Umbilical cord (tissue), 2 donors: ENCODE measurements around the gene CDH11. TPM values are rescaled to one million over a fixed set of nuclear protein-coding genes. Genes with fewer than 3 reads are reported as not detected.

Experiments
- DNase-seq: peaks from one replicate; pipeline ENCODE4 v3.0.0-alpha.2; 2015; ENCODE audit warnings: low spot score
- total RNA-seq: library from RNA; depleted of rRNA; stranded (reverse); fragments of >200 nt; gene quantifications from one replicate; pipeline ENCODE4 v1.2.3, GENCODE V29; 2014; ENCODE audit warnings: low replicate concordance; ENCODE audit not compliant: insufficient read depth

CDH11 gene, protein sequence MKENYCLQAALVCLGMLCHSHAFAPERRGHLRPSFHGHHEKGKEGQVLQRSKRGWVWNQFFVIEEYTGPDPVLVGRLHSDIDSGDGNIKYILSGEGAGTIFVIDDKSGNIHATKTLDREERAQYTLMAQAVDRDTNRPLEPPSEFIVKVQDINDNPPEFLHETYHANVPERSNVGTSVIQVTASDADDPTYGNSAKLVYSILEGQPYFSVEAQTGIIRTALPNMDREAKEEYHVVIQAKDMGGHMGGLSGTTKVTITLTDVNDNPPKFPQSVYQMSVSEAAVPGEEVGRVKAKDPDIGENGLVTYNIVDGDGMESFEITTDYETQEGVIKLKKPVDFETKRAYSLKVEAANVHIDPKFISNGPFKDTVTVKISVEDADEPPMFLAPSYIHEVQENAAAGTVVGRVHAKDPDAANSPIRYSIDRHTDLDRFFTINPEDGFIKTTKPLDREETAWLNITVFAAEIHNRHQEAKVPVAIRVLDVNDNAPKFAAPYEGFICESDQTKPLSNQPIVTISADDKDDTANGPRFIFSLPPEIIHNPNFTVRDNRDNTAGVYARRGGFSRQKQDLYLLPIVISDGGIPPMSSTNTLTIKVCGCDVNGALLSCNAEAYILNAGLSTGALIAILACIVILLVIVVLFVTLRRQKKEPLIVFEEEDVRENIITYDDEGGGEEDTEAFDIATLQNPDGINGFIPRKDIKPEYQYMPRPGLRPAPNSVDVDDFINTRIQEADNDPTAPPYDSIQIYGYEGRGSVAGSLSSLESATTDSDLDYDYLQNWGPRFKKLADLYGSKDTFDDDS
- total RNA-seq: 419 TPM

DNA sequence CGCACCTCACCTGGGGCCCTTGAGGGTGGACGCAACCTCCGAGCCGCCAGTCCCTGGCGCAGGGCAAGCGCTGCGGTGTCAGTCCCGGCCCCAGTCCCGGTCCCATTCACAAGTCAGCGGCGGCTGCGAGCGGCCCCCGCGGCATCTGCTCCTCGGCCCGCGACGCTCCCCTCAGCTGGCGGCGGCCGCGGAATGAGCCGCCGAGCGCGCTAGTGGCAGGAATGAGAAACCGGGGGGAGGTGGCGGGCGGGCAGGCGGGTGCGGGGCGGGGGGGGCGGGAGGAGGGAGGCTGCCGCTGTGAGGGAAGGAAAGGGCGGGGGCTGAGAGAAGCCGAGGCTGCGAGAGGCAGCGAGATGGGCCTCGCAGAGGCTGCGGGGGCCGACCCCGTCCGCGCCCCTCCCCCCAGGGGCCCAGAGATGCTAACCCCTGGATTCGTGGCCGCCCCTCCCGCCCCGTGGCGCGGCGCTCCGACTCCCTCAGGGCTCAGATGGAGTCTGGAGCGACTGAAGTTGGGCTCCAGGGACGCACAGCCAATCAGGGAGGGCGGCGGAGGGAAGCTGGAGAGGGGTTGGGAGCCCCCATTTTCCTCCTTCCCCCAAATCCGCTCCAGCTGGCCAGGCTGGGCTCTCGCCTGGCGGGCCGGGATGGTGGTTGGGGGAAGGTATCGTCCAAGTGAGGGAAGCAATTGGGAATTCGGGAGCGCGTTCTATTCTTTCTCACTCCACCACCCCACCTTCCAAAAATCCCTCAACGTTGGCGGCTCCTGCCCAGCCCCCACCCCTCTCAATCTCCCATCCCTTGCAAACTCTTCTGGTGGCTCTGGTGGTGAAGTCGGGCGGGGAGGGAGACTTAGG is at the start of gene CDH11:
Gene CDH11, minus strand, starts transcription at position 194 of the 854 bp plus-strand sequence. CDS start 117,194 bp downstream, outside the sequence.
- peak; percentile 95 for DNase-seq

DNA sequence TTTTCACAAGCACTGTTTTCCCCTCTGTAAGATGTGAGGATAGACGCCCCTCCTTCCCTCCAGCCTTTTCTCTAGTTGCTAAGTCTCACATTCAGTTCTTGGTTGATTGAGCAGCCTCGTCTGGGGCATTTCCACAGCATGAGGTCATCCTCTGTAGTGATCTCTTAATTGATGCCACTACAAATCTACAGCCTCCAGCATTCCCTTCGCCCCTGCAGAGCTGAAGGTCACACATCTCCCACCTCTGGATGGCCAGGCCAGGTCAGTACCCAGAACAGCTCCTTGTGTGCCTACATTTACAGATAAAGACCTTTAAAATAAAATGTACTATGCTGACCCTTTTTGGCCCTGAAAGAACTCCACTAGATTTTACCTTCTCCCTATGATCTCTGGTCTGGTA is 32.5 kb upstream of the CDH11 start:
- no peak for DNase-seq

DNA sequence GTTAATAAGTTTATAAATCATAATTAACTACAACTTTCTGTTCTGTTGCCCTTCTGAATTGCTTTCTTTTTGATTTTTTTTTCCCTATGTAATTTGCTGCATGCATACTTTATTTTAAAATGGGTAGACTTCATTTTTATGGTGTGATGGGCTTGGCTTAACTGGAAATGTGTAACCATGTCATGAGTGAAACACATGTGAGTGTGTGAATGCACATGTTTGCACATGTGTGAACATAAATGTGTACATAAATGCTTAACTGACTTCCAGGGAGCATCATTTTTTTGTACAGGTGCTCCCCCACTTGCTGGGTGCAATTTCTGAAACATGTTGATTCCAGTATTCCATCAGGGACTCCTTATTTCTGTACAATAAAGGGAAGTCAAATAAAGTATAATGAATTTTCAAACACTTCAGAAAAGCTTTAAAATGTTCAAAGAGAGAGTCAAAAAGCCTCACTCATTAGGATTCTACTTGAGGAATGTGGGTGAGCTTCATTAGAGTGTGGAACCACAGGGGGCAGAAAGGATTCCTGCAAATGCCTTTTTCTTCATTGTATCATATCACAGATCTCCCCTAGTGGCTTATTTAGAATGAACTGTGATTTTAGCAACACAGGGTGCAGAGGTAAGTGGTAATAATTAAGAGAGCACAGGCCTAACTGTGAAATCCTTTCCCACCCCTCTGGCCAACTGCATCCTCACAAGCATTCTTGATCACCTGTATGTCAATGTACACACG is 31.7 kb upstream of the CDH11 start:
- no peak for DNase-seq

DNA sequence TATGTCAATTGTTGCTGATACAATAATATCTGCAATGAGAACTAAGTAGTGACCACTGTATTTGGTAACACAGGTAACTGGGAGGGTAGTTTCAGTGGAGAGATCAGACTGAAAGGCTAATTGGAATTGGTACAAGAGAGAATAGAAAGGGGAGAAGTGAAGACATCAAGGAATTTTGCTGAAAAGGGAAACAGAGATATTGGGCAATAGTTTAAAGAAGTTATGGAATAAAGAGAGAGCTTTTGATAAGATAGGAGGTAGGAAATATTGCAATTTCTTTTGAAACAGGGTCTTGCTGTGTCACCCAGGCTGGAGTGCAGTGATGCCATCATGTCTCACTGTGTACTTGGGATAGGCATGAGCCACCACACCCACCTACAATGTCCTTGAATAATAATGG is 26.9 kb upstream of the CDH11 start:
- no peak for DNase-seq

DNA sequence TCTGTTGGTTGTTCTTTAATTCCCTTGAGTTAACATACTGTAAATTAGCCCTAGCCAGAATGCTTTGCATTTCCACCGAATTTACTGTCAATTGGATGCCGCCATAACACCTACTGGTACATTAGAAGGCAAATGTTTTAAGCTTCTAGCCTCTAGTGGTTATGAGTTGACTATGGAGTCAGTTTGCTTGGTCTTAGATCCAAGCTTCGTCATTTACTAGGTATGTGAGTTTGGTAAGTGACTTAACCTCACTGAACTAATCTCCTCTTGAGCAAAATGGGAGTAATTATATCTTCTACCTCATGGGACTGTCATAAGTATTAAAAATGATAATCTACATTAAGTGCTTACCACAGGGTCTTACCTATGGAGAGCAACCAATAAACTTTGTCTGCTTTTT is 20.4 kb upstream of the CDH11 start:
- DNase-seq: no peak

DNA sequence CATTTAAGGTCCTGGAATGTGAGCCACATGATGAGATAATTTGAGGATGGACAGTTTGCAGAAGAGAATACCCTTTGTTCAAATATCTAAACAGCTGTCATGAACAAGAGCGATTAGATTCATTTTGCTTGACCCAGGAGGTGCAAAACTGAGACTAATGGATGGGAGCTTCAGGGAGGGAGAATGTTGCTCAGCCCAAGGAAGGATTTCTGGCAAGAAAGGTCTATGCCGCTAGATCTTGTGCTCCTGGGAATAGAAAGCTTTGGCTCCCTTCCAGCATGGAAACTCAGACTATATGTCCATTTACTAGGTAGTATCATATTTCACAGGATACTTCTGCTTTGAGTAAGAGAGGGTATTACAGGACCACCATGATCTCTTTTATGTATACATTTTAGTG is 14.8 kb upstream of the CDH11 start:
- DNase-seq: no peak

DNA sequence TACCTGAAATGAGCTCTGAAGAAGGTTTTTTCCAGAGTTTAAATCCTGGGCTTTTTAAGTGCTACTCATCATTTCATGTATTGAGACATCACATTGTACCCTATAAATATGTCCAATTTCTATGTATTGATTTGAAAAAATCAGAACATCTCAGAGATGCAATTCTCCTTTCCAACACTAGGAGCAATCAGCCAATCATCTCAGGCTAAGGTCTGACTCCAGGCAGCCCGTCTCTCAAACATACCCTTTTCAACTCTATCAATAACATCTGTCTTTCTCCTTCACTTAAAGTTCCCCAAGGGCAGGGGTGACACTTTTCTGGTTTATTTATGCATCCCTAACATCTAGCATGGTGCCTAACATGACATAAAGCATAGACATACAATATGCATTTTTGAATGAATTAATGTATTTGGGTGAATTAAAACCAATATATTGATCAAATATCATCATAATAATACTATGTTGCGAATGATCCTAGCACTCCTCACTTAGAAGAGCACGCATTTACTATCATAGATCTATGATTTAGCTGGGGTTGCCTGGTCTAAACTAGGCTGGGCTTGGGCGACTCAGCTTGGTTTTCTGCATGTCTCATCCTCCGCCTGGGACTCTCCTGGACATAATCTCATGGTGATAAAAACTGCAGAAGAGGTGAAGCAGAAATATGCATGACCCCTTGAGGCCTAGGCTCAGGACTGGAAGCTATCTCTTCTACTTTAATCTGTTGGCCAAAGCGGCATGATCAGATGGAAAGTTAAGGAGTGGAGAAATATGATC is 5.2 kb upstream of the CDH11 start:
- DNase-seq: no peak

DNA sequence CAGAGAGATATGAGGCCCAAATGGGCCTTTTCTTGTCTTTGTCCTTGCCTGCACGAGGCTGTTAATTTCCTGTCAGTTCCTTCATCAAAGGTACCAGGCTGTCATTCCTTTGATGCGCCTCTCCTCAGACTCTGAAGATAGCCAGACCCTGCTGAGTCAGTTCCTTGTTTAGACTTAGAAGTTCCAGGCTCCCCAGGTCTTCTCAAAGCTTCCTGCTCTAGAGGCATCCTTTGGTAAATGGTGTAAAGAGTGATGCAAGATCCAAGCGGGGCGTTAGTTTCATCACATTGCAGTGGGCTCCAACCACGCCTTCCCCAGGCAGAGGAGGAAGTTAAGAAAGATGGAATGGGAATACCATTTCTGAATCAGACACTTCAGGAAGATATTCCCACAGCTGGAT is 4.0 kb upstream of the CDH11 start:
- DNase-seq: peak; percentile 75

DNA sequence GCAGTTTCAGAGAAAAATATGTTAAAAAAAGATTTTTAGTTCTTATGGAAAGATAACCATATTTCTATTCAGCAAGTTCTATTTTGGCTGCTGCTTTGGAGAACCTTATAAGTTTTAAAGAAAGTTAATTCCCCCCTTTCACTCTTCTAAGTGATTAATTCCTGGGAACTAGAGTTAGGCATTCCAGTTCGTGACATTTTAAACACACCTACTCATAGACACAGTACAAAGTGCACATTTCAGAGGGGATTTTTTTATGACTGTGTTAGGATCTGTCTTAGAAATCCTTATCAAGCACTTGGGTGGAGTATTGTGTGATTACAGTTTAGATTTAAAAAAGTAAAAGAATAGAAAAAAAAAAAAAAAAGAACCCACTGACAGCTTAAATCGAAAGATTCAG is 3.5 kb upstream of the CDH11 start:
- peak; percentile 59 for DNase-seq

DNA sequence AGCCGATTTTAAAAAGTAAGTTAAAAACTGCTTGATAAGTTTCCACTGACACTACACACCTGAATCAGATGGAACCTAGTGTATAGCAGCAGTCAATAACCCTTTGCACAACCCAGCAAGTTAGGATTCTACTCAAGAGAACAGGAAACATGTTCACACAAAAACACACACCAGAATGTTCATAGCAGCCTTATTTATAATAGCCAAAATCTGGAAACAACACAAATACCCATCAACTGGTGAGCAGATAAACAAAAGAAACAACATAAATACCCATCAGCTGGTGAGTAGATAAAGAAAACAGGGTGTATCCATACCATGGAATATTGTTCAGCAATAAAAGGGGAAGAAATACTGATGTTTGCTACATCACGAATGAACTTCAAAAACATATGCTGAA is 2.7 kb upstream of the CDH11 start:
- DNase-seq: peak; percentile 43

DNA sequence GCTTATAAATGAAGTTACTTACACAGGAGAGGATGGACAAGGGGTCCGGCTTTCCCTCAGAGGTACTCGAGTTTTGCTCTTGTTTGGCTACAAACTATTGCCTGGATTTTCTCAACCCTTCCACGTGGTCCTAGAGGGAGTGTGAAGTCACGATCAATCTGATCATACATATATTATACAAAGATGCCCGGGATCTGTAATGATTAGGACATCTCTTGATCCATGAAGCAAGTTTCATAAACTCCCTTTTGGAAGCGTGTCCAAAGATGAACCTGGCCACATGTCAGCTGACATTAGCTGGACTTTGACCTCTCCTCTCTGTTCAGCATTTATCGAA is 2.3 kb upstream of the CDH11 start:
- DNase-seq: peak; percentile 44

DNA sequence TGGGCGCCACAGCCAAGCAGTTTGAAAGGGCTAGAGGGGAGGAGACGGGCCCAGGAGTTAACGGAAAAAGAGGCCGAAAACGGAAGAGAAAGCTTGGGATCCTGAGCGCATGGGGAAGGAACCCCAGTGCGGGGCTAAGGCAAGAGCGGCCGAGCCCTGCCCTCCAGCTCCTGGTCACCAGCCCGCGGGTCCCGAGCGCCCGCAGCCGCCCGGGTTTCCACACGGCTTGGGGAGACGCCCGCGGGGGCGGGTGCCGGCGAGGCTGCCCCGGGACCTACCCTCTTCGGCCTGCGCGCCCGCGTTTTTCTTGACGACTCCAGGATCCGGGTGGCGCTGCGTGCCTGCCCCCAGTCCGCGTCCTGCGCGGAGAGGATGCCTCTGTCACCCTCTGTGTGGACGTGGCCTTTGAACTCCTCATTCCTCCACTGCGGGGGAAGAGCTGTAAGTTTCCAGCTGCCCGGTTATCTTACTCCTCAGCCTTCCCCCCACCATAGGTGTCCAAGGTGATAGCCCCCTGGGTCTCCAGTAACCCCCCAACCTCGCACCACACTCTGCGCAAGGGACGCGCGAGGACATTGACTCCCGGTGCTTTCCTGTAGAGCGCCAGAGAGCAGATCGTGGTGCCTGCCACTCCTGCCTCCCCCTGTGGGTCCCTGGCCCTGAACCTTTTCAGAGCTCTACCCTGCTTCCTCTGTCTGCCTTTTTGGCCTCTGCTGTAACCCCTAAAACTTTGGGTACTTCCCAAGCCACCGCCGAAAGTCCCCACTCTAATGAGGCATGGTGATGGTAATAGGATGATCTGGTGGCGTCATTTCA is 1.7 kb upstream of the CDH11 start:
- peak; percentile 51 for DNase-seq

DNA sequence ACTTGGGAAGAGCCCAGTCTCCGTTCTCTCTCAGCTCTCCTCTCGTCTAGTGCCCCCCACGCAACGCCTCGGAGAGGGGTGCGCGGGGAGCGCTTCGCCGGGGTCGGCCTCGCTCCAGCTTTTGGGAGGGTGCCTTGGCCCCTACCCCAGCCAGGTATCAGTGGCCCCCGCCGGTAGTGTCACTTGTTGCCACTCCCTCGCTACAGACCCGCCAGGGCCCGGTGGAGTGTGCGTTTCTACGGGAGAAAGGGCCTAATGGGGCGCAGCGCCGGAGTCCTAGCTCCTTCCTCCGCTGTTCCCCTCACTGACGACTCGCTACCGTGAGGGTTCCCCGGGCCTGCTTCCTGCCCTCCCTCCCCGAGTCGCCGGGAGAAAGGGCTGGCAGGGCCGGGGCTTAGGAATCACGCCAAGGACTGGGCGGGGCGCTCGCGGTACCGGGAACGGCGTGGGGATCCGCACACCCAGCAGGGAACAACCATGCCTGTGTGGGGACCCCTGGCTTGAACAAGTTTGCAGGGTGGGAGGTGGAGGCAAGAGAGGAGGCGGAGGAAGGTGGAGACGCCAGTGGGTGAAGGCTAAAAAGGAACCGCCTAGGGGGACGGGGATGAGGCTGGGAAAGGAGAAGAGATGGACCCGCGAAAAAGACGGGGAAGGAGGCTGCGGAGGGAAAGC is 997 bp upstream of the CDH11 start:
- peak; percentile 93 for DNase-seq

DNA sequence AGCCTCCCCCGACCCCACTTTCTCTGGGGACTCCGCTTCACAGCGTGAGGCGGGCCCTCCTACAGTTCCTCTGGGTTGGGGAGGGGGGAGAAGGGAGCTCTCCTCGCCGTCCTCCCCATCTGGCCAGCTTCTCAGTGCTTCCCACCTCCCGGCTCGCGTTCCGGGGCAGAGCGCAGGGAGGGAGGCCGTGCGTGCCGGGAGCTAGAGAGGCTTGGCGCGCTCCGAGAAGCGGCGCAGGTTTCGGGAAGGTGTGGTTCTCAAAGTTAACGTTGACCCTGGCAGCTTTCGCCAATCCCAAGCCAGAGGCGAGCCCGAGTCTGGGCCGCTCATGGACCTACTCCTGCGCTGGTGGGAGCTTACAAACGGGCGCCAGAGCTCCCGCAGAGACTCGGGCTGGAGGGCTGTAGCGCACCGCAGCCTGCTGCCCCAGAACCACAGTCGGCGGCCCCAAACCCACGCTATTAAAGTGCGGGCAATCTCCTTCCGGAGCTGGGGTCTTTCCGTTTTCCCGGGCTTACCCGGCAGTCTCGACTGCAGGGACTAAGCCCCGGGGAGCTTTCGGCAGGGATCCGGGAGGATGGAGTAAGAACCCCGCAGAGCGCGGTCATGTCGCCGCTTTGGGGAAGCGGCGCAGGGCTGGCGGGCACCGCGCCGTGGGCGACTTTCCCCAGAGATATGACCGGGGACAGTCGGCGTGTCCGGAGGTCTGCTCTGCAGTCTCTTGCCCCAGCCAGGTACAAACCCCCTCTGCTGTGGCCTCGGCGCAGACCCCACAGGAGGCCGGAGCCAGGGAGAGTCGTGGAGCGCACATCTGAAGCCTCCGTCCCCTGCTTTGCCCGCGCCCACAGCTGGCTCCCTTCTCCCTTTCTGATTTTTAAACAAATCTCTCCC is 787 bp downstream of the CDH11 start:
- peak; percentile 39 for DNase-seq

DNA sequence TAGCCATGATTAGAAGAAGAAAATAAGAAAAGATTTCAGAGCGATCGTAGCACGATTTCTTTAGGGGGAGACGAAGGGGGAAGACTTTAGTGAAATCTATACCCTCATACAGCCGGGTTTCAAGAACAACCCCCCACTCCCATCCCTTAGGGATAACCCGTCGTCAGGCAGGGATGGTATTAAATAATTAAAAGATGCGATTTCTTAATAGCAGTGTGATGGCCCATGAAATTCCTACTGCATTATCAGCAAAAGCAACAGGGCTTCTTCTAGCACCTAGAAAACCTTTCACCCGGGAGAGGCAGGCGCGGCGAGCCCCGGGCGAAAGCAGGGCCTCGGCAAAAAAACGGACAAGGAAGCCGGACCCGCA is 1.4 kb downstream of the CDH11 start:
- no peak for DNase-seq

DNA sequence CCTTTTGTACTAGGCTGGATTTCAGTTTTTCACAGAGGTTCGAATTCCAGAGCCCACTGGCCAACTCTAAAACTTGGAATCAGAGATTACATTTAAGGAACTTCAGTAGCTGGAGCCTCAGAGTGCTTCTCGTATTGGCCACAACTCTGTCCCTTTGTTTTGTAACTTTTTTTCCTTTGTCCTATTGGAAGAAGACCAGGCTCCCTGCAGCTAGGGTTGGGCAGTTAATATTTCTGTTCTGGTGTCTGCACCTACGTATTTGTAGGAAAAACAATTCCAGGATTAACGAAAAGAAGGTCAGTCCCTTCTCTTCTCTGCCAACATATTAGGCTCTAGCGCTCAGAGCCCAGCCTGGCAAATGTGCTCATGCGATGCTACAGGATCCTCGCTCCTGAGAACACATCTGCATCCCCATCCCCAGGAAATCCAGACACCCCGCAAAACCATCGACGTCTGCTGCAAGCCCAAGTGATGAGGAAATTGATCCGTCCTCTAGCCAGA is 1.9 kb downstream of the CDH11 start:
- peak; percentile 79 for DNase-seq

DNA sequence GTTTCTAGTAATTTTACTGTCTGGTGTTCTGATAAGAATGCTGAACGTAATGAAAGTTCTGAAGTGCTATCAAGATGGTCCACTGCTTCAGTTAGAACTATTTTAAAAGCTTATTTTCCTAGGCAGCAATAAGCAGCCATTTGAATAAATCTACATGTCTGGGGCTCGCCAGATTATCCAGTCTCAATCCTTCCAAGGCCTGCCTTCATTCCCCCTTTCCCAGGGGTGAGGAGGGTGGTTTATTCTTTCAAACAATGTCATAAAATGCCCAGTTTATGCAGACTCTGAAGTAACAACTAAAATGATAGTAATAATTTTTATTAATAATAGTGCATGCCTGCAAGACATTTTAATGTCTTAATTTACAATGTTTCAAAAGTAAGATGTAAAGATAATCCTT is 2.4 kb downstream of the CDH11 start:
- DNase-seq: peak; percentile 61

DNA sequence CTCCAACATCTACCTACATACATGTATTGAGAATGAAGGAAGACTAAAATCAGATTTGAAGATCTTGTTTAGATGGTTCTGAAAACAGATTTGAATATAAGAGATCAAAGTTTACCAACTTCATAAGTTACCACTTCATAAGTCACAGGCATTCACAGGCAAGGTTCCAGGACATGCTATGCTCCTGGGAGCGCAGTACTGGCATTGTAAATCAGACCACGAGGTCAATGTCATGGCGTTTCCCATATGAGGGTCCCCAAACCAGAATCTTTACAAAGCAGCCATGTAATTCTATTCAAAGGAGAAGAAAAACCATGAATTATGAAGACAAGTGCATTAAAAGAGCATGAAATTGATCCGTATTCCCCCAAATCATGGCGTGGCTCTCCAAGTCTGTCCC is 3.0 kb downstream of the CDH11 start:
- DNase-seq: peak; percentile 47
